ENCODE data around the gene TGM6.
"Not testable (repeated sequence)": the region's sequence is repeated elsewhere in the genome, so short reads cannot be mapped to it uniquely, and the experiment has no call there.

TGM6 gene

GRCh38 chr20:2398449-2398848 lies 17.7 kb downstream of the TGM6 start:
- DNase-seq (no peak), ATAC-seq (no peak)
- Mint-ChIP-seq H3K27me3 (peaks cover 10% of the 10 kb centered on the region), H3K4me3 (no peak overlapping the region), H3K9me3 (no peaks in the 10 kb centered on the region), H3K36me3 (ENCODE audit: low read depth) (no peaks in the 10 kb centered on the region), H3K4me1 (no peaks in the 10 kb centered on the region), H3K27ac (no peak overlapping the region)

GRCh38 chr20:2399390-2399789 lies 18.7 kb downstream of the TGM6 start:
- Mint-ChIP-seq H3K27ac (no peak overlapping the region), H3K36me3 (ENCODE audit: low read depth) (no peaks in the 10 kb centered on the region), H3K9me3 (no peaks in the 10 kb centered on the region), H3K27me3 (peaks cover 7% of the 10 kb centered on the region), H3K4me1 (no peaks in the 10 kb centered on the region), H3K4me3 (no peak overlapping the region)
- DNase-seq = no peak
- no peak for ATAC-seq

GRCh38 chr20:2400290-2400689 lies 19.6 kb downstream of the TGM6 start:
- peaks cover 6% of the 10 kb centered on the region for H3K27me3 Mint-ChIP-seq
- H3K9me3 Mint-ChIP-seq = no peaks in the 10 kb centered on the region
- H3K36me3 Mint-ChIP-seq (ENCODE audit: low read depth) = no peaks in the 10 kb centered on the region
- DNase-seq = no peak
- H3K27ac Mint-ChIP-seq = no peak overlapping the region
- ATAC-seq = no peak
- H3K4me1 Mint-ChIP-seq = no peaks in the 10 kb centered on the region
- no peak overlapping the region for H3K4me3 Mint-ChIP-seq

GRCh38 chr20:2401527-2401926 lies 20.8 kb downstream of the TGM6 start:
- no peak overlapping the region for H3K4me3 Mint-ChIP-seq
- DNase-seq = no peak

GRCh38 chr20:2402271-2402980 lies 21.7 kb downstream of the TGM6 start:
- Mint-ChIP-seq H3K9me3 (no peaks in the 10 kb centered on the region), H3K36me3 (ENCODE audit: low read depth) (peaks cover 1% of the 10 kb centered on the region), H3K27ac (no peak overlapping the region), H3K27me3 (peaks cover 7% of the 10 kb centered on the region), H3K4me3 (no peak overlapping the region), H3K4me1 (no peaks in the 10 kb centered on the region)
- DNase-seq (no peak), ATAC-seq (no peak)

More at GRCh38 chr20:2401527-2401926, 20.8 kb downstream of the TGM6 start:
- Mint-ChIP-seq H3K9me3 (no peaks in the 10 kb centered on the region), H3K36me3 (ENCODE audit: low read depth) (peaks cover 1% of the 10 kb centered on the region), H3K4me1 (no peaks in the 10 kb centered on the region), H3K27ac (no peak overlapping the region), H3K27me3 (peaks cover 10% of the 10 kb centered on the region)
- no peak for ATAC-seq

- ATAC-seq (no peak), DNase-seq (no peak)
- Mint-ChIP-seq H3K27me3 (peaks cover 7% of the 10 kb centered on the region), H3K27ac (no peak overlapping the region), H3K9me3 (no peaks in the 10 kb centered on the region), H3K4me3 (no peak overlapping the region), H3K4me1 (no peaks in the 10 kb centered on the region), H3K36me3 (ENCODE audit: low read depth) (peaks cover 1% of the 10 kb centered on the region)
Measured at GRCh38 chr20:2403291-2404052, 22.8 kb downstream of the TGM6 start.

GRCh38 chr20:2405693-2406065 lies 25.0 kb downstream of the TGM6 start:
- ATAC-seq (no peak), DNase-seq (no peak)
- Mint-ChIP-seq H3K36me3 (ENCODE audit: low read depth) (peaks cover 1% of the 10 kb centered on the region), H3K4me3 (no peak overlapping the region), H3K4me1 (no peaks in the 10 kb centered on the region), H3K27ac (no peak overlapping the region), H3K27me3 (peaks cover 17% of the 10 kb centered on the region), H3K9me3 (no peaks in the 10 kb centered on the region)

- H3K27me3 Mint-ChIP-seq = peaks cover 31% of the 10 kb centered on the region
- H3K4me3 Mint-ChIP-seq; H3K36me3 Mint-ChIP-seq (ENCODE audit: low read depth); H3K4me1 Mint-ChIP-seq; H3K27ac Mint-ChIP-seq; ATAC-seq; DNase-seq; H3K9me3 Mint-ChIP-seq: not testable (repeated sequence)
Measured at GRCh38 chr20:2407355-2407754, 26.7 kb downstream of the TGM6 start.

GRCh38 chr20:2408111-2408510 lies 27.4 kb downstream of the TGM6 start:
- DNase-seq (no peak), ATAC-seq (no peak)
- Mint-ChIP-seq H3K4me3 (no peak overlapping the region), H3K27ac (no peak overlapping the region), H3K4me1 (no peaks in the 10 kb centered on the region), H3K27me3 (peaks cover 32% of the 10 kb centered on the region), H3K9me3 (no peaks in the 10 kb centered on the region), H3K36me3 (ENCODE audit: low read depth) (peaks cover 1% of the 10 kb centered on the region)

- ATAC-seq (no peak), DNase-seq (no peak)
- no peak overlapping the region for H3K4me3 Mint-ChIP-seq
- no peaks in the 10 kb centered on the region for H3K9me3 Mint-ChIP-seq
- H3K27ac Mint-ChIP-seq = no peak overlapping the region
- no peaks in the 10 kb centered on the region for H3K36me3 Mint-ChIP-seq (ENCODE audit: low read depth)
- no peaks in the 10 kb centered on the region for H3K4me1 Mint-ChIP-seq
- H3K27me3 Mint-ChIP-seq = peaks cover 29% of the 10 kb centered on the region
Measured at GRCh38 chr20:2416541-2417212, 36.0 kb downstream of the TGM6 start.

GRCh38 chr20:2417213-2417541 lies 36.5 kb downstream of the TGM6 start:
- DNase-seq (no peak), ATAC-seq (no peak)
- Mint-ChIP-seq H3K27ac (no peak overlapping the region), H3K36me3 (ENCODE audit: low read depth) (no peaks in the 10 kb centered on the region), H3K4me3 (no peak overlapping the region), H3K9me3 (no peaks in the 10 kb centered on the region), H3K27me3 (peaks cover 27% of the 10 kb centered on the region), H3K4me1 (no peaks in the 10 kb centered on the region)

- no peaks in the 10 kb centered on the region for H3K36me3 Mint-ChIP-seq (ENCODE audit: low read depth)
- peaks cover 26% of the 10 kb centered on the region for H3K27me3 Mint-ChIP-seq
- ATAC-seq (no peak), DNase-seq (no peak)
- H3K9me3 Mint-ChIP-seq = no peaks in the 10 kb centered on the region
- no peak overlapping the region for H3K27ac Mint-ChIP-seq
- H3K4me3 Mint-ChIP-seq = no peak overlapping the region
- H3K4me1 Mint-ChIP-seq = no peaks in the 10 kb centered on the region
Measured at GRCh38 chr20:2418388-2418787, 37.7 kb downstream of the TGM6 start.

GRCh38 chr20:2420510-2420909 lies 39.8 kb downstream of the TGM6 start:
- Mint-ChIP-seq H3K27me3 (peaks cover 18% of the 10 kb centered on the region), H3K27ac (no peak overlapping the region), H3K4me1 (no peaks in the 10 kb centered on the region), H3K4me3 (no peak overlapping the region), H3K36me3 (ENCODE audit: low read depth) (no peaks in the 10 kb centered on the region), H3K9me3 (no peaks in the 10 kb centered on the region)
- ATAC-seq (no peak), DNase-seq (no peak)

- no peaks in the 10 kb centered on the region for H3K4me1 Mint-ChIP-seq
Measured at GRCh38 chr20:2421247-2421646, 40.5 kb downstream of the TGM6 start.

GRCh38 chr20:2429051-2429450 lies 48.4 kb downstream of the TGM6 start:
- Mint-ChIP-seq H3K27me3 (peaks cover 16% of the 10 kb centered on the region), H3K36me3 (ENCODE audit: low read depth) (no peaks in the 10 kb centered on the region), H3K27ac (no peak overlapping the region), H3K4me1 (no peaks in the 10 kb centered on the region), H3K4me3 (no peak overlapping the region), H3K9me3 (no peaks in the 10 kb centered on the region)
- DNase-seq = no peak
- ATAC-seq = no peak

More at GRCh38 chr20:2421247-2421646, 40.5 kb downstream of the TGM6 start:
- Mint-ChIP-seq H3K4me3 (no peak overlapping the region), H3K27ac (no peak overlapping the region), H3K9me3 (no peaks in the 10 kb centered on the region), H3K36me3 (ENCODE audit: low read depth) (no peaks in the 10 kb centered on the region), H3K27me3 (peaks cover 18% of the 10 kb centered on the region)
- ATAC-seq (no peak), DNase-seq (no peak)

Data from activated naive CD8-positive, alpha-beta T cell treated with anti-CD3 and anti-CD28 coated beads, Interleukin-2, amount 50 U/mL, for 24 hours (primary cell).